IMR-90 (cell line): Measurements from ENCODE around the gene ABTB2. TPM values are rescaled to one million over a fixed set of nuclear protein-coding genes. Genes with fewer than 3 reads are reported as not detected.

Experiments used
- ATAC-seq: fragments of 200-7000 bp; cut with Tn5 transposase; 2 replicates; pipeline ENCODE4 v1.9.1; 2020; ENCODE audit warnings: low read depth, mild to moderate bottlenecking, moderate library complexity
- BruUV-seq: library from RNA; stranded (reverse); fragments of 400-500 nt; replicated peaks from 2 replicates; lab custom pipeline; 2021; lab: Mats Ljungman, UMichigan
- CTCF ChIA-PET: fragments of 300-600 bp; formaldehyde crosslinking; extraction: SDS; loops from one replicate; lab custom pipeline; 2021; ENCODE audit warnings: antibody characterized with exemption; lab: Yijun Ruan, JAX
- POLR2A ChIA-PET: fragments of 300-600 bp; sonication (Branson Sonifier 250); formaldehyde crosslinking; loops from one replicate; lab custom pipeline; 2022; ENCODE audit warnings: antibody characterized with exemption; ENCODE audit not compliant: unreplicated experiment; lab: Charles Lee
- DNase-seq: peaks from one replicate; pipeline ENCODE4 v3.0.0; 2013
- H2AFZ ChIP-seq: replicated peaks from 2 replicates; pipeline ENCODE3; 2013; ENCODE audit warnings: low read length, mild to moderate bottlenecking; ENCODE audit not compliant: poor library complexity
- H2AK5ac ChIP-seq: 2 replicates; pipeline ENCODE4 v1.6.1; 2013; ENCODE audit warnings: low read depth, low read length, inconsistent platforms
- H2AK9ac ChIP-seq: replicated peaks from 2 replicates; pipeline ENCODE3; 2013; ENCODE audit warnings: mild to moderate bottlenecking, low read depth, low read length, moderate library complexity; ENCODE audit not compliant: poor library complexity
- H2BK120ac ChIP-seq: 2 replicates; pipeline ENCODE4 v1.6.1; 2013; ENCODE audit warnings: low read depth, low read length, inconsistent platforms
- H2BK15ac ChIP-seq: 3 replicates; pipeline ENCODE4 v1.6.1; 2013; ENCODE audit warnings: low read depth, low read length, inconsistent platforms
- H2BK20ac ChIP-seq: 2 replicates; pipeline ENCODE4 v1.6.1; 2013; ENCODE audit warnings: low read depth, mild to moderate bottlenecking, inconsistent platforms, low read length, moderate library complexity
- H2BK5ac ChIP-seq: 2 replicates; pipeline ENCODE4 v1.6.1; 2013; ENCODE audit warnings: mild to moderate bottlenecking, low read depth, low read length, inconsistent platforms; ENCODE audit not compliant: poor library complexity, severe bottlenecking
- H3K14ac ChIP-seq: replicated peaks from 2 replicates; pipeline ENCODE4 v1.6.1; 2013; ENCODE audit warnings: low read depth, low read length, inconsistent platforms
- H3K18ac ChIP-seq: 2 replicates; pipeline ENCODE4 v1.6.1; 2013; ENCODE audit warnings: low read depth, low read length, control low read depth
- H3K23ac ChIP-seq: 2 replicates; pipeline ENCODE4 v1.6.1; 2013; ENCODE audit warnings: low read depth, low read length, inconsistent platforms
- H3K27ac ChIP-seq: 2 replicates; pipeline ENCODE4 v1.5.1; 2013; ENCODE audit warnings: mild to moderate bottlenecking, control low read depth, low read length; ENCODE audit not compliant: insufficient read depth
- H3K27me3 ChIP-seq: 2 replicates; pipeline ENCODE4 v1.6.1; 2013; ENCODE audit warnings: low read length; ENCODE audit not compliant: control insufficient read depth, insufficient read depth
- H3K36me3 ChIP-seq: 2 replicates; pipeline ENCODE4 v1.6.1; 2013; ENCODE audit warnings: low read length, mixed read lengths; ENCODE audit not compliant: control insufficient read depth, insufficient read depth
- H3K4ac ChIP-seq: 2 replicates; pipeline ENCODE4 v1.6.1; 2013; ENCODE audit warnings: low read depth, low read length, inconsistent platforms
- H3K4me1 ChIP-seq: 2 replicates; pipeline ENCODE4 v1.6.1; 2013; ENCODE audit warnings: low read length, mixed read lengths; ENCODE audit not compliant: control insufficient read depth, insufficient read depth
- H3K4me2 ChIP-seq: 2 replicates; pipeline ENCODE4 v1.6.1; 2013; ENCODE audit warnings: low read depth, mild to moderate bottlenecking, control low read depth, low read length, moderate library complexity
- H3K4me3 ChIP-seq: 2 replicates; pipeline ENCODE4 v1.5.1; 2013; ENCODE audit warnings: low read depth, mild to moderate bottlenecking, control low read depth, low read length, moderate library complexity; ENCODE audit not compliant: insufficient read depth
- H3K56ac ChIP-seq: 2 replicates; pipeline ENCODE4 v1.6.1; 2013; ENCODE audit warnings: low read length, inconsistent platforms; ENCODE audit not compliant: insufficient read depth; ENCODE audit errors: extremely low read depth
- H3K79me1 ChIP-seq, 2 experiments: 2 replicates each; pipeline ENCODE4 v1.6.1; 2013; ENCODE audit warnings: low read length in 2 of 2, inconsistent platforms in 1 of 2, low read depth in 1 of 2
- H3K9ac ChIP-seq: 2 replicates; pipeline ENCODE4 v1.6.1; 2013; ENCODE audit warnings: low read depth, low read length, control low read depth
- H3K9me1 ChIP-seq: 2 replicates; pipeline ENCODE4 v1.6.1; 2013; ENCODE audit warnings: low read length, inconsistent platforms; ENCODE audit not compliant: insufficient read depth
- H3K9me3 ChIP-seq: 2 replicates; pipeline ENCODE4 v1.6.1; 2013; ENCODE audit warnings: low read length; ENCODE audit not compliant: control insufficient read depth, insufficient read depth
- H4K20me1 ChIP-seq: 2 replicates; pipeline ENCODE4 v1.6.1; 2013; ENCODE audit warnings: low read length, inconsistent platforms; ENCODE audit not compliant: insufficient read depth
- H4K5ac ChIP-seq: 2 replicates; pipeline ENCODE4 v1.6.1; 2013; ENCODE audit warnings: mild to moderate bottlenecking, low read depth, low read length, control low read depth
- H4K8ac ChIP-seq, 2 experiments: 2 replicates each; pipeline ENCODE4 v1.6.1; 2013; ENCODE audit warnings: low read depth in 2 of 2, low read length in 2 of 2, control low read depth in 1 of 2, inconsistent platforms in 1 of 2
- H4K91ac ChIP-seq: 2 replicates; pipeline ENCODE4 v1.6.1; 2013; ENCODE audit warnings: low read depth, low read length, inconsistent platforms; ENCODE audit not compliant: insufficient read depth
- BHLHE40 ChIP-seq: fragments of 150-350 bp; IDR thresholded peaks from 2 replicates; pipeline ENCODE4 v1.6.1; 2016; ENCODE audit warnings: mild to moderate bottlenecking, low read depth, low read length
- CEBPB ChIP-seq: IDR thresholded peaks from 2 replicates; pipeline ENCODE4 v1.6.1; 2012; ENCODE audit warnings: low read depth, low read length, improper control_type of control experiment
- CHD1 ChIP-seq: IDR thresholded peaks from 2 replicates; pipeline ENCODE4 v1.6.1; 2012; ENCODE audit warnings: low read depth, low read length, improper control_type of control experiment
- FOS ChIP-seq: fragments of 150-350 bp; IDR thresholded peaks from 2 replicates; pipeline ENCODE4 v1.6.1; 2016; ENCODE audit warnings: low read depth, low read length
- MAZ ChIP-seq: IDR thresholded peaks from 2 replicates; pipeline ENCODE4 v1.6.1; 2012; ENCODE audit warnings: low read depth, mild to moderate bottlenecking, low read length, improper control_type of control experiment, moderate library complexity, borderline replicate concordance
- MXI1 ChIP-seq: IDR thresholded peaks from 2 replicates; pipeline ENCODE4 v1.6.1; 2012; ENCODE audit warnings: low read depth, mild to moderate bottlenecking, low read length, moderate library complexity, borderline replicate concordance
- POLR2A ChIP-seq: IDR thresholded peaks from 2 replicates; pipeline ENCODE4 v1.6.1; 2012; ENCODE audit warnings: mild to moderate bottlenecking, low read depth, low read length
- RAD21 ChIP-seq: IDR thresholded peaks from 2 replicates; pipeline ENCODE4 v1.6.1; 2012; ENCODE audit warnings: low read length, improper control_type of control experiment
- RFX5 ChIP-seq: IDR thresholded peaks from 2 replicates; pipeline ENCODE4 v1.8.0; 2012; ENCODE audit warnings: low read depth, mild to moderate bottlenecking, low read length, moderate library complexity
- WGBS, 2 experiments: methylation state at CpG; one replicate each; pipeline versions ENCODE4 v1.1.5 to v1.1.7; 2013; ENCODE audit warnings: missing lambda C conversion rate in 2 of 2; ENCODE audit not compliant: insufficient read length in 1 of 2; ENCODE audit errors: extremely low coverage in 2 of 2; 5-methylcytosine and 5-hydroxymethylcytosine counted together
- dilution Hi-C: fragments of 300-500 bp; cut with HindIII; formaldehyde crosslinking; loops from one replicate; pipeline ENCODE4 v1.14.3; 2018; ENCODE audit warnings: low sequenced_read_pairs; ENCODE audit not compliant: unreplicated experiment
- in situ Hi-C: fragments of 300-500 bp; cut with MboI; formaldehyde crosslinking; loops from 3 replicates; pipeline ENCODE4 v1.14.3; 2019; ENCODE audit warnings: low sequenced_read_pairs, inconsistent platforms, mixed read lengths
- intact Hi-C: fragments of 100-400 bp; cut with micrococcal nuclease; formaldehyde crosslinking; loops from 2 replicates; pipeline ENCODE4 v1.10.0; 2022
- polyA plus RNA-seq, 3 experiments: library from polyadenylated mRNA; depleted of rRNA; stranded (reverse); fragments of >200 nt; gene quantifications; 2 replicates each; pipeline ENCODE4 v1.2.3, GENCODE V29; 2012; ENCODE audit warnings: low replicate concordance in 1 of 3
- total RNA-seq: library from RNA; depleted of rRNA; stranded (reverse); fragments of >200 nt; gene quantifications from 2 replicates; pipeline ENCODE4 v1.2.3, GENCODE V29; 2012
- TF ChIP-seq, protein P1 (sequence below): fragments of 150-350 bp; IDR thresholded peaks from 2 replicates; pipeline ENCODE4 v1.6.1; 2017; ENCODE audit warnings: mild to moderate bottlenecking, antibody characterized with exemption, low read length, low read depth
- TF ChIP-seq, protein P2 (sequence below): fragments of 150-350 bp; IDR thresholded peaks from 2 replicates; pipeline ENCODE4 v1.6.1; 2016; ENCODE audit warnings: low read depth, mild to moderate bottlenecking, low read length, moderate library complexity, borderline replicate concordance
- TF ChIP-seq, protein P3 (sequence below): conservative IDR thresholded peaks from 2 replicates; pipeline ENCODE4 v1.5.1; 2012; ENCODE audit warnings: mild to moderate bottlenecking, low read depth, low read length, improper control_type of control experiment

Gene ABTB2
- total and polyA plus RNA-seq, 2 of the 4 experiments (the other 2 are of a cell fraction), result 0.18 to 2.0 TPM

DNA sequence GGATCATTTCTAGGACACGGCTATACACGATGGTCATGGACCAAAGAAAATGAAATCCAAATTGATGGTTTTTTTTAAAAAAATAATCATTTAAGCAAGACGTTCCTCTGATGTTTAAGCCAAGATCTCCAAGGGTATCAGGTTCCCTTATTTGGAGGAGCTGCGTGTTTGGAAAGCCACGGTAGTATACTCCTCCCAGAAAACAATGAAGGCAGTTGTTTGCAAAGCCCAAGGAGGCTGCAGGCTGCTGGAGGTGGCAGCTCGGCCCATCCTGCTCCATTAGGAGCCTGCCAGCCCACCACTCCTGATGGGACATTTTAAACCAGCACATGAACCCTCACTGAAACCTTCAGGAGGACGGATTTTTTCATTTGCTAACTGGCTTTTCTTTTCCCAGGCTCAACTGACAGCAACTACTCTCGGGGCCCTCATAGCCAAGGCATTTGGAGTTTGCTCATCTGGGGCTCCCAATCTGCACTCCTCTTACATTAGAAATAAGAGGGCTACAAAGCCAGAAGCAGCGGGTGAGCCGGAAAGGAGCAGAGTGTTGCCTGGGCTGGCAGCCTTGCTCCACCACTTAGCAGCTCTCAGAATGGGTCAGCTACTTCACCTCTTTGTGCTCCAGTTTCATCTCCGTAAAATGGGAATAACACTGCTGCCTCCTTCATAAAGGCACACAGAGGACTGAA, 58.4 kb downstream of the ABTB2 start:
- no peak for ATAC-seq
- TF ChIP-seq, protein P1, sequence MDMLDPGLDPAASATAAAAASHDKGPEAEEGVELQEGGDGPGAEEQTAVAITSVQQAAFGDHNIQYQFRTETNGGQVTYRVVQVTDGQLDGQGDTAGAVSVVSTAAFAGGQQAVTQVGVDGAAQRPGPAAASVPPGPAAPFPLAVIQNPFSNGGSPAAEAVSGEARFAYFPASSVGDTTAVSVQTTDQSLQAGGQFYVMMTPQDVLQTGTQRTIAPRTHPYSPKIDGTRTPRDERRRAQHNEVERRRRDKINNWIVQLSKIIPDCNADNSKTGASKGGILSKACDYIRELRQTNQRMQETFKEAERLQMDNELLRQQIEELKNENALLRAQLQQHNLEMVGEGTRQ, result no peak
- TF ChIP-seq BHLHE40 (no peak), MAZ (no peak), CHD1 (no peak), MXI1 (no peak), CEBPB (no peak), POLR2A (no peak), FOS (no peak), RAD21 (no peak), RFX5 (no peak)
- TF ChIP-seq, protein P2, sequence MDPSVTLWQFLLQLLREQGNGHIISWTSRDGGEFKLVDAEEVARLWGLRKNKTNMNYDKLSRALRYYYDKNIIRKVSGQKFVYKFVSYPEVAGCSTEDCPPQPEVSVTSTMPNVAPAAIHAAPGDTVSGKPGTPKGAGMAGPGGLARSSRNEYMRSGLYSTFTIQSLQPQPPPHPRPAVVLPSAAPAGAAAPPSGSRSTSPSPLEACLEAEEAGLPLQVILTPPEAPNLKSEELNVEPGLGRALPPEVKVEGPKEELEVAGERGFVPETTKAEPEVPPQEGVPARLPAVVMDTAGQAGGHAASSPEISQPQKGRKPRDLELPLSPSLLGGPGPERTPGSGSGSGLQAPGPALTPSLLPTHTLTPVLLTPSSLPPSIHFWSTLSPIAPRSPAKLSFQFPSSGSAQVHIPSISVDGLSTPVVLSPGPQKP, result no peak
- TF ChIP-seq, protein P3, sequence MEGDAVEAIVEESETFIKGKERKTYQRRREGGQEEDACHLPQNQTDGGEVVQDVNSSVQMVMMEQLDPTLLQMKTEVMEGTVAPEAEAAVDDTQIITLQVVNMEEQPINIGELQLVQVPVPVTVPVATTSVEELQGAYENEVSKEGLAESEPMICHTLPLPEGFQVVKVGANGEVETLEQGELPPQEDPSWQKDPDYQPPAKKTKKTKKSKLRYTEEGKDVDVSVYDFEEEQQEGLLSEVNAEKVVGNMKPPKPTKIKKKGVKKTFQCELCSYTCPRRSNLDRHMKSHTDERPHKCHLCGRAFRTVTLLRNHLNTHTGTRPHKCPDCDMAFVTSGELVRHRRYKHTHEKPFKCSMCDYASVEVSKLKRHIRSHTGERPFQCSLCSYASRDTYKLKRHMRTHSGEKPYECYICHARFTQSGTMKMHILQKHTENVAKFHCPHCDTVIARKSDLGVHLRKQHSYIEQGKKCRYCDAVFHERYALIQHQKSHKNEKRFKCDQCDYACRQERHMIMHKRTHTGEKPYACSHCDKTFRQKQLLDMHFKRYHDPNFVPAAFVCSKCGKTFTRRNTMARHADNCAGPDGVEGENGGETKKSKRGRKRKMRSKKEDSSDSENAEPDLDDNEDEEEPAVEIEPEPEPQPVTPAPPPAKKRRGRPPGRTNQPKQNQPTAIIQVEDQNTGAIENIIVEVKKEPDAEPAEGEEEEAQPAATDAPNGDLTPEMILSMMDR, result no peak
- no peak overlapping the region for H2BK20ac ChIP-seq
- no peak overlapping the region for H3K27ac ChIP-seq
- H2AK9ac ChIP-seq, result no peak overlapping the region
- dilution Hi-C loops (no loop called here), intact Hi-C loops (no loop called here), in situ Hi-C loops (no loop called here)
- no peak overlapping the region for H3K9ac ChIP-seq
- H3K4me1 ChIP-seq, result peaks cover 9% of the 10 kb centered on the region
- DNase-seq, result no peak
- H3K56ac ChIP-seq, result no peak overlapping the region
- ChIA-PET POLR2A (no interaction called here), CTCF (interaction anchor here (1.1 kb wide), 1 partner anchor 15 kb away, joined by 3 read pairs; no protein-coding TSS in a partner anchor)
- H3K27me3 ChIP-seq, result no peaks in the 10 kb centered on the region; the same call in 1 of the 2 replicates
- H2BK15ac ChIP-seq, result no peak overlapping the region
- no peaks in the 10 kb centered on the region for H3K36me3 ChIP-seq
- peaks cover 15% of the 10 kb centered on the region for H3K9me1 ChIP-seq
- no CpG with 5 or more reads among the region's 11 CpGs for WGBS, 2 experiments
- H2BK120ac ChIP-seq, result no peak overlapping the region
- no peak overlapping the region for H3K18ac ChIP-seq
- no peak overlapping the region for H2AK5ac ChIP-seq
- no peak overlapping the region for H3K4me3 ChIP-seq
- no peak overlapping the region for H4K8ac ChIP-seq
- no peak overlapping the region for H3K4me2 ChIP-seq
- no peak overlapping the region for H3K23ac ChIP-seq
- H3K4ac ChIP-seq, result no peak overlapping the region
- no TSS peak for BruUV-seq
- peaks cover 12% of the 10 kb centered on the region; the same call in 1 of the 2 replicates for H4K20me1 ChIP-seq
- H2AFZ ChIP-seq, result no peak overlapping the region
- no peaks in the 10 kb centered on the region for H3K9me3 ChIP-seq
- H4K91ac ChIP-seq, result no peak overlapping the region
- no peaks in the 10 kb centered on the region for H3K79me1 ChIP-seq
- H3K14ac ChIP-seq, result no peak overlapping the region
- no peak overlapping the region for H4K5ac ChIP-seq
- H2BK5ac ChIP-seq, result no peak overlapping the region
